GM12878 (cell line): ENCODE results near the gene GPR107. TPM values are rescaled to one million over a fixed set of nuclear protein-coding genes. Genes with fewer than 3 reads are reported as not detected.

Source experiments
- BMI1 ChIP-seq: fragments of 450-650 bp; IDR thresholded peaks from 2 replicates; pipeline ENCODE4 v1.6.1; 2016; ENCODE audit warnings: mild to moderate bottlenecking, moderate library complexity, borderline replicate concordance
- BRCA1 ChIP-seq: IDR thresholded peaks from 2 replicates; pipeline ENCODE4 v1.6.1; 2011; ENCODE audit warnings: low read depth, low read length, improper control_type of control experiment
- CUX1 ChIP-seq: IDR thresholded peaks from 2 replicates; pipeline ENCODE4 v1.6.1; 2012; ENCODE audit warnings: improper control_type of control experiment, low read depth, low read length; ENCODE audit not compliant: insufficient replicate concordance
- E2F8 ChIP-seq: fragments of 450-650 bp; IDR thresholded peaks from 2 replicates; pipeline ENCODE4 v1.6.1; 2018; ENCODE audit warnings: mild to moderate bottlenecking, low read depth, moderate library complexity; ENCODE audit not compliant: partially characterized antibody
- GABPA ChIP-seq: IDR thresholded peaks from 2 replicates; pipeline ENCODE4 v1.6.1; 2014; ENCODE audit warnings: antibody characterized with exemption, low read depth, mild to moderate bottlenecking, inconsistent platforms
- MYB ChIP-seq: fragments of 150-350 bp; IDR thresholded peaks from 2 replicates; pipeline ENCODE4 v1.6.1; 2014; ENCODE audit warnings: mild to moderate bottlenecking, low read depth, low read length, borderline replicate concordance
- RUNX3 ChIP-seq: IDR thresholded peaks from 2 replicates; pipeline ENCODE4 v1.6.1; 2012; ENCODE audit warnings: low read length, inconsistent platforms
- SP1 ChIP-seq: IDR thresholded peaks from one replicate; pipeline ENCODE4 v1.6.1; 2011; ENCODE audit warnings: low read depth, low read length
- USF1 ChIP-seq: IDR thresholded peaks from 2 replicates; pipeline ENCODE4 v1.6.1; 2011; ENCODE audit warnings: borderline replicate concordance, low read depth, mild to moderate bottlenecking, moderate library complexity, mixed read lengths, low read length; ENCODE audit not compliant: insufficient read depth; ENCODE audit errors: extremely low read length
- polyA plus RNA-seq, 11 experiments: library from polyadenylated mRNA; depleted of rRNA in 4 of 11; unstranded in 6 of 11; stranded (reverse) in 5 of 11; fragments of >200 nt; fragmentation: Nextera tagmentation in 4 of 11; fragmentation: Illumina TruSeq in 1 of 11; extraction: Ambion mirVana in 4 of 11; extraction: Trizol in 1 of 11; gene quantifications; 1 replicate in 1 of 11; 2 replicates in 10 of 11; pipeline versions ENCODE4 v1.2.1 to v1.2.3, GENCODE V29; 2011 to 2016; ENCODE audit warnings: inconsistent platforms in 2 of 11, missing spikeins in 2 of 11, low read depth in 1 of 11
- total RNA-seq, 4 experiments: library from RNA; depleted of rRNA in 3 of 4; stranded (reverse); fragments of >200 nt in 3 of 4; fragmentation: Illumina TruSeq in 1 of 4; extraction: Trizol in 1 of 4; gene quantifications; 2 replicates each; pipeline versions ENCODE4 v1.2.1 to v1.2.3, GENCODE V29; 2013 to 2021

Gene GPR107
- total and polyA plus RNA-seq, 10 of the 15 experiments (the other 5 are each of a cell fraction or from before 2014, with no cell fraction given): 2.7 to 21.4 (median 10.6) TPM

- TF ChIP-seq USF1: no peak
- TF ChIP-seq SP1: no peak
- no peak for TF ChIP-seq E2F8
- peak; percentile 39; the same call in 1 of the 2 replicates for TF ChIP-seq RUNX3
- TF ChIP-seq CUX1: no peak
- no peak for TF ChIP-seq MYB
- no peak for TF ChIP-seq BRCA1
- no peak for TF ChIP-seq GABPA
- TF ChIP-seq BMI1: no peak
- TF ChIP-seq, all 136 proteins: peak for 5
Measured at GRCh38 chr9:130036099-130036498, 17.6 kb upstream of the GPR107 start (continued).
